Measurements from ENCODE around the gene IL31RA. TPM values are rescaled to one million over a fixed set of nuclear protein-coding genes. Genes with fewer than 3 reads are reported as not detected.

IL31RA gene
- total and polyA plus RNA-seq, 2 of the 13 experiments (the other 11 are each of a cell fraction or from before 2014, with no cell fraction given) = not detected

DNA sequence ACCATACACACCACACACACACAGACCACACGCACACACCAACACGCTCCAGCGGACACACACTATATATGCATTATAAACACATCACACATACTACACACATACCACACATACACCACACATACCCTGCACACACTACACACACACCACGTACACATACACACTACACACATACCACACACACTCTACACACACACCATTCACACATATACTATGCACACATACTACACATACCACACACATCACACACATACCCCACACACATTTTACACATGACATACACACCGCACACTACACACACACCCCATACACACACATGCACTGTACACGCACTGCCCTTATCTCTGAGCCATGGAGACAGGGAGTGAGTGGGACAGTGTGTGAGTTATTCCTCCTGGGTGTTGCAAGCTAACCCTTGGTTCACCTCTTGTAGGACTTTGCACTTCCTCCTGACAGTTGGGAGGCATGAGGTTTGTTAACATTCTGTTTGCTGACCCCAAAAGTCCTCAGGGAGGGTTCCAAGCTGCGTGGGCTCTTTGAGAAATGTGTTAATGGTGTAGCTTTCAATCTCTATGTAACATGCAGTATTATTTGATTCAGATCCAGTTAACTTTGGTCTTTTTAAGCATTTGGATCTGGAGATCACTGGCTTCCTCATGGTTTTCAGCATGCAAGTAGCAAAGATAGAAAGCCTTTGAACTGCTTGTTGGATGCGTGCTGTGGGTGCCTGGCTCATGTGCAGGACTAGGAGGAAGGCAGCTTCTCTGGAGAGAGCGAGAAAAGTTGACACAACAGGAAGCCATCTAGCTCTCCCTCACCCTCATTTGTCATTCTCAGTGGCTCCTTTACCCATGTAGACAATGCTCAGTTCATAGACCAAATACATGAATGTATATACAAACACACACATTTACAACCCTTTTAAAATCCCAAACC is 13.7 kb downstream of the IL31RA start (continued):
- TF ChIP-seq, protein P1, sequence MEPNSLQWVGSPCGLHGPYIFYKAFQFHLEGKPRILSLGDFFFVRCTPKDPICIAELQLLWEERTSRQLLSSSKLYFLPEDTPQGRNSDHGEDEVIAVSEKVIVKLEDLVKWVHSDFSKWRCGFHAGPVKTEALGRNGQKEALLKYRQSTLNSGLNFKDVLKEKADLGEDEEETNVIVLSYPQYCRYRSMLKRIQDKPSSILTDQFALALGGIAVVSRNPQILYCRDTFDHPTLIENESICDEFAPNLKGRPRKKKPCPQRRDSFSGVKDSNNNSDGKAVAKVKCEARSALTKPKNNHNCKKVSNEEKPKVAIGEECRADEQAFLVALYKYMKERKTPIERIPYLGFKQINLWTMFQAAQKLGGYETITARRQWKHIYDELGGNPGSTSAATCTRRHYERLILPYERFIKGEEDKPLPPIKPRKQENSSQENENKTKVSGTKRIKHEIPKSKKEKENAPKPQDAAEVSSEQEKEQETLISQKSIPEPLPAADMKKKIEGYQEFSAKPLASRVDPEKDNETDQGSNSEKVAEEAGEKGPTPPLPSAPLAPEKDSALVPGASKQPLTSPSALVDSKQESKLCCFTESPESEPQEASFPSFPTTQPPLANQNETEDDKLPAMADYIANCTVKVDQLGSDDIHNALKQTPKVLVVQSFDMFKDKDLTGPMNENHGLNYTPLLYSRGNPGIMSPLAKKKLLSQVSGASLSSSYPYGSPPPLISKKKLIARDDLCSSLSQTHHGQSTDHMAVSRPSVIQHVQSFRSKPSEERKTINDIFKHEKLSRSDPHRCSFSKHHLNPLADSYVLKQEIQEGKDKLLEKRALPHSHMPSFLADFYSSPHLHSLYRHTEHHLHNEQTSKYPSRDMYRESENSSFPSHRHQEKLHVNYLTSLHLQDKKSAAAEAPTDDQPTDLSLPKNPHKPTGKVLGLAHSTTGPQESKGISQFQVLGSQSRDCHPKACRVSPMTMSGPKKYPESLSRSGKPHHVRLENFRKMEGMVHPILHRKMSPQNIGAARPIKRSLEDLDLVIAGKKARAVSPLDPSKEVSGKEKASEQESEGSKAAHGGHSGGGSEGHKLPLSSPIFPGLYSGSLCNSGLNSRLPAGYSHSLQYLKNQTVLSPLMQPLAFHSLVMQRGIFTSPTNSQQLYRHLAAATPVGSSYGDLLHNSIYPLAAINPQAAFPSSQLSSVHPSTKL (CRISPR knock-in tag; IDR thresholded peaks at IDR 0.05) = peak; percentile 77
- TF ChIP-seq NONO (IDR thresholded peaks at IDR 0.05) = no peak
- 0 out of 2 replicates have a peak, but pooled peaks have one; percentile 23 for TF ChIP-seq NONO (CRISPR knock-in tag; conservative IDR thresholded peaks at IDR 0.05)
- no peak for TF ChIP-seq SATB2 (CRISPR knock-in tag; IDR thresholded peaks at IDR 0.05)
- TF ChIP-seq IRF2 (CRISPR knock-in tag; IDR thresholded peaks at IDR 0.05) = peak; percentile 43; the same call in 1 of the 2 replicates
- no peak for TF ChIP-seq ZBTB34 (CRISPR knock-in tag; IDR thresholded peaks at IDR 0.05)
- TF ChIP-seq ZNF788 (CRISPR knock-in tag; IDR thresholded peaks at IDR 0.05; ENCODE audit: borderline replicate concordance) = peak; percentile 40; the same call in 1 of the 2 replicates
- TF ChIP-seq ETV5 (CRISPR knock-in tag; IDR thresholded peaks at IDR 0.05; ENCODE audit: borderline replicate concordance) = peak; percentile 73
- TF ChIP-seq JARID2 (CRISPR knock-in tag; IDR thresholded peaks at IDR 0.05; ENCODE audit: insufficient replicate concordance) = no peak
- TF ChIP-seq SCMH1 (CRISPR knock-in tag; IDR thresholded peaks at IDR 0.05; ENCODE audit: borderline replicate concordance) = no peak
- TF ChIP-seq SP1 (IDR thresholded peaks at IDR 0.05) = no peak
- no peak for TF ChIP-seq SP1 (CRISPR knock-in tag; IDR thresholded peaks at IDR 0.05)
- no peak for TF ChIP-seq LCORL (IDR thresholded peaks at IDR 0.05)
- peak; percentile 74 for TF ChIP-seq LCORL (CRISPR knock-in tag; IDR thresholded peaks at IDR 0.05)
- TF ChIP-seq, protein P2, sequence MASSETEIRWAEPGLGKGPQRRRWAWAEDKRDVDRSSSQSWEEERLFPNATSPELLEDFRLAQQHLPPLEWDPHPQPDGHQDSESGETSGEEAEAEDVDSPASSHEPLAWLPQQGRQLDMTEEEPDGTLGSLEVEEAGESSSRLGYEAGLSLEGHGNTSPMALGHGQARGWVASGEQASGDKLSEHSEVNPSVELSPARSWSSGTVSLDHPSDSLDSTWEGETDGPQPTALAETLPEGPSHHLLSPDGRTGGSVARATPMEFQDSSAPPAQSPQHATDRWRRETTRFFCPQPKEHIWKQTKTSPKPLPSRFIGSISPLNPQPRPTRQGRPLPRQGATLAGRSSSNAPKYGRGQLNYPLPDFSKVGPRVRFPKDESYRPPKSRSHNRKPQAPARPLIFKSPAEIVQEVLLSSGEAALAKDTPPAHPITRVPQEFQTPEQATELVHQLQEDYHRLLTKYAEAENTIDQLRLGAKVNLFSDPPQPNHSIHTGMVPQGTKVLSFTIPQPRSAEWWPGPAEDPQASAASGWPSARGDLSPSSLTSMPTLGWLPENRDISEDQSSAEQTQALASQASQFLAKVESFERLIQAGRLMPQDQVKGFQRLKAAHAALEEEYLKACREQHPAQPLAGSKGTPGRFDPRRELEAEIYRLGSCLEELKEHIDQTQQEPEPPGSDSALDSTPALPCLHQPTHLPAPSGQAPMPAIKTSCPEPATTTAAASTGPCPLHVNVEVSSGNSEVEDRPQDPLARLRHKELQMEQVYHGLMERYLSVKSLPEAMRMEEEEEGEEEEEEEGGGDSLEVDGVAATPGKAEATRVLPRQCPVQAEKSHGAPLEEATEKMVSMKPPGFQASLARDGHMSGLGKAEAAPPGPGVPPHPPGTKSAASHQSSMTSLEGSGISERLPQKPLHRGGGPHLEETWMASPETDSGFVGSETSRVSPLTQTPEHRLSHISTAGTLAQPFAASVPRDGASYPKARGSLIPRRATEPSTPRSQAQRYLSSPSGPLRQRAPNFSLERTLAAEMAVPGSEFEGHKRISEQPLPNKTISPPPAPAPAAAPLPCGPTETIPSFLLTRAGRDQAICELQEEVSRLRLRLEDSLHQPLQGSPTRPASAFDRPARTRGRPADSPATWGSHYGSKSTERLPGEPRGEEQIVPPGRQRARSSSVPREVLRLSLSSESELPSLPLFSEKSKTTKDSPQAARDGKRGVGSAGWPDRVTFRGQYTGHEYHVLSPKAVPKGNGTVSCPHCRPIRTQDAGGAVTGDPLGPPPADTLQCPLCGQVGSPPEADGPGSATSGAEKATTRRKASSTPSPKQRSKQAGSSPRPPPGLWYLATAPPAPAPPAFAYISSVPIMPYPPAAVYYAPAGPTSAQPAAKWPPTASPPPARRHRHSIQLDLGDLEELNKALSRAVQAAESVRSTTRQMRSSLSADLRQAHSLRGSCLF (CRISPR knock-in tag; IDR thresholded peaks at IDR 0.05; ENCODE audit: borderline replicate concordance) = no peak
- peak; percentile 47 for TF ChIP-seq BCL6 (CRISPR knock-in tag; IDR thresholded peaks at IDR 0.05)
- TF ChIP-seq ZNF639 (CRISPR knock-in tag; conservative IDR thresholded peaks at IDR 0.05) = no peak
- TF ChIP-seq SAFB2 (CRISPR knock-in tag; IDR thresholded peaks at IDR 0.05; ENCODE audit: borderline replicate concordance, low read depth) = no peak

Measured in HepG2 (cell line).